ENCODE results near the gene ARID1A. TPM values are rescaled to one million over a fixed set of nuclear protein-coding genes. Genes with fewer than 3 reads are reported as not detected.
A peak's percentile ranks its signal among the peaks of the same experiment; 100 is the strongest.

ARID1A gene
- total and polyA plus RNA-seq, 9 of the 15 experiments (the other 6 are each of a cell fraction or from before 2014, with no cell fraction given), result 8.3 to 88.3 (median 22.5) TPM

DNA sequence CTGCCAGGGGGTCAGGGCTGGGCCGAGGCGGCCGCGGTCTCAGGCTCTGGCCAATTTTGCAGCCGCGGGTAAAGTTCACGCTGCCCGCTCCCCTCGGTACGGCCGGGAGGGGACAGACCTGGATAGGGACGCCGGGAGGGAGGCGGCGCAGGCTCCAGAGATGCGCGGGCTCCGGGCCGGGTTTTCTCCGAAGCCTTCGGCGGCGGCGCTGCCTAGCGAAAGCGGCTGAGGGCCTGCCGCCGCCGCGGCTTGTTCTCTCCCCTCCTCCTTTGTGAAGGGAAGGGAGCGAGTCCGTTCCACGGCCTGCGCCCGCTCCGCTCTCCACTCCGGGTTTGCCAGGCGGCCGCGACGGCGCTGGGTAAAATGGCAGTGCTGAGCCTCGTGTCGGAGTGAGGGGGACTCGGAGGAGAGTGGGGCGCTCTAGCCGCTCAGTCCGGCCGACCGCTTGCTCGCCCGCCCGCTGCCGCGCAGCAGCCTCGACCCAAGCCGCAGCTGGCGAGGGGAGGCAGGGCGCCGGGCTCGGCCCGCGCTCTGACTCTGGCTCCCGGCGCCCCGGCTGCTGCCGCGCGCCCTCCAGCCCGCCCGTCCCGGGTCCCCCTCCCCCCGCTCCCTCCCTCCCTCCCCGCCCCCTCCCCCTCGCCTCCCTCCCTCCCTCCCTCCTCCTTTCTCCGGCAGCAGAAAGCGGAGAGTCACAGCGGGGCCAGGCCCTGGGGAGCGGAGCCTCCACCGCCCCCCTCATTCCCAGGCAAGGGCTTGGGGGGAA, at the start of gene ARID1A (continued):
- TF ChIP-seq, protein P1, sequence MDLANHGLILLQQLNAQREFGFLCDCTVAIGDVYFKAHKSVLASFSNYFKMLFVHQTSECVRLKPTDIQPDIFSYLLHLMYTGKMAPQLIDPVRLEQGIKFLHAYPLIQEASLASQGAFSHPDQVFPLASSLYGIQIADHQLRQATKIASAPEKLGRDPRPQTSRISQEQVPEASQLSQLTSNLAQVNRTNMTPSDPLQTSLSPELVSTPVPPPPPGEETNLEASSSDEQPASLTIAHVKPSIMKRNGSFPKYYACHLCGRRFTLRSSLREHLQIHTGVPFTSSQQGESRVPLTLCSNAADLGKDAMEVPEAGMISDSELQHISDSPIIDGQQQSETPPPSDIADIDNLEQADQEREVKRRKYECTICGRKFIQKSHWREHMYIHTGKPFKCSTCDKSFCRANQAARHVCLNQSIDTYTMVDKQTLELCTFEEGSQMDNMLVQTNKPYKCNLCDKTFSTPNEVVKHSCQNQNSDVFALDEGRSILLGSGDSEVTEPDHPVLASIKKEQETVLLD (IDR thresholded peaks at IDR 0.05), result no peak; the same call in 1 of the 2 replicates
- TF ChIP-seq, protein P2, sequence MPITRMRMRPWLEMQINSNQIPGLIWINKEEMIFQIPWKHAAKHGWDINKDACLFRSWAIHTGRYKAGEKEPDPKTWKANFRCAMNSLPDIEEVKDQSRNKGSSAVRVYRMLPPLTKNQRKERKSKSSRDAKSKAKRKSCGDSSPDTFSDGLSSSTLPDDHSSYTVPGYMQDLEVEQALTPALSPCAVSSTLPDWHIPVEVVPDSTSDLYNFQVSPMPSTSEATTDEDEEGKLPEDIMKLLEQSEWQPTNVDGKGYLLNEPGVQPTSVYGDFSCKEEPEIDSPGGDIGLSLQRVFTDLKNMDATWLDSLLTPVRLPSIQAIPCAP (CRISPR knock-in tag; IDR thresholded peaks at IDR 0.05; ENCODE audit: borderline replicate concordance), result peak; percentile 91; the same call in 1 of the 2 replicates
- TF ChIP-seq DPF2 (IDR thresholded peaks at IDR 0.05) (peak; percentile 50; the same call in 1 of the 2 replicates), ZNF175 (CRISPR knock-in tag; IDR thresholded peaks at IDR 0.05; ENCODE audit: low read depth) (no peak), SRSF7 (optimal IDR thresholded peaks at IDR 0.05; ENCODE audit: low read depth, low read length) (no peak), NCOA2 (IDR thresholded peaks at IDR 0.05; ENCODE audit: partially characterized antibody in 2 of 2) (no peak), CHD1 (IDR thresholded peaks at IDR 0.05; ENCODE audit: low read length) (peak; percentile 91), ZNF197 (CRISPR knock-in tag; IDR thresholded peaks at IDR 0.05; ENCODE audit: low read depth) (0 out of 2 replicates have a peak, but pooled peaks have one; percentile 38), PTTG1 (tag; IDR thresholded peaks at IDR 0.05; ENCODE audit: low read depth) (no peak), CHCHD3 (CRISPR knock-in tag; IDR thresholded peaks at IDR 0.05) (peak; percentile 80; the same call in 1 of the 2 replicates), SMAD2 (IDR thresholded peaks at IDR 0.05; ENCODE audit: low read depth, low read length) (no peak), RFX7 (CRISPR knock-in tag; IDR thresholded peaks at IDR 0.05) (no peak), SNRNP70 (optimal IDR thresholded peaks at IDR 0.05; ENCODE audit: low read depth, low read length) (no peak), ATF1 (CRISPR knock-in tag; IDR thresholded peaks at IDR 0.05) (no peak; the same call in 1 of the 2 replicates), ATF1 (tag; IDR thresholded peaks at IDR 0.05) (peak; percentile 88), ZEB2 (IDR thresholded peaks at IDR 0.05) (peak; percentile 22; the same call in 1 of the 2 replicates)
- TF ChIP-seq, protein P3, sequence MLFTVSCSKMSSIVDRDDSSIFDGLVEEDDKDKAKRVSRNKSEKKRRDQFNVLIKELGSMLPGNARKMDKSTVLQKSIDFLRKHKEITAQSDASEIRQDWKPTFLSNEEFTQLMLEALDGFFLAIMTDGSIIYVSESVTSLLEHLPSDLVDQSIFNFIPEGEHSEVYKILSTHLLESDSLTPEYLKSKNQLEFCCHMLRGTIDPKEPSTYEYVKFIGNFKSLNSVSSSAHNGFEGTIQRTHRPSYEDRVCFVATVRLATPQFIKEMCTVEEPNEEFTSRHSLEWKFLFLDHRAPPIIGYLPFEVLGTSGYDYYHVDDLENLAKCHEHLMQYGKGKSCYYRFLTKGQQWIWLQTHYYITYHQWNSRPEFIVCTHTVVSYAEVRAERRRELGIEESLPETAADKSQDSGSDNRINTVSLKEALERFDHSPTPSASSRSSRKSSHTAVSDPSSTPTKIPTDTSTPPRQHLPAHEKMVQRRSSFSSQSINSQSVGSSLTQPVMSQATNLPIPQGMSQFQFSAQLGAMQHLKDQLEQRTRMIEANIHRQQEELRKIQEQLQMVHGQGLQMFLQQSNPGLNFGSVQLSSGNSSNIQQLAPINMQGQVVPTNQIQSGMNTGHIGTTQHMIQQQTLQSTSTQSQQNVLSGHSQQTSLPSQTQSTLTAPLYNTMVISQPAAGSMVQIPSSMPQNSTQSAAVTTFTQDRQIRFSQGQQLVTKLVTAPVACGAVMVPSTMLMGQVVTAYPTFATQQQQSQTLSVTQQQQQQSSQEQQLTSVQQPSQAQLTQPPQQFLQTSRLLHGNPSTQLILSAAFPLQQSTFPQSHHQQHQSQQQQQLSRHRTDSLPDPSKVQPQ (CRISPR knock-in tag; IDR thresholded peaks at IDR 0.05; ENCODE audit: borderline replicate concordance), result 0 out of 2 replicates have a peak, but pooled peaks have one; percentile 55
- TF ChIP-seq, protein P4, sequence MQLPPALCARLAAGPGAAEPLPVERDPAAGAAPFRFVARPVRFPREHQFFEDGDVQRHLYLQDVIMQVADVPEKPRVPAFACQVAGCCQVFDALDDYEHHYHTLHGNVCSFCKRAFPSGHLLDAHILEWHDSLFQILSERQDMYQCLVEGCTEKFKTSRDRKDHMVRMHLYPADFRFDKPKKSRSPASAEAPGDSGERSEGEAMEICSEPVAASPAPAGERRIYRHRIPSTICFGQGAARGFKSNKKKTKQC (CRISPR knock-in tag; IDR thresholded peaks at IDR 0.05), result peak; percentile 96
- TF ChIP-seq, protein P5, sequence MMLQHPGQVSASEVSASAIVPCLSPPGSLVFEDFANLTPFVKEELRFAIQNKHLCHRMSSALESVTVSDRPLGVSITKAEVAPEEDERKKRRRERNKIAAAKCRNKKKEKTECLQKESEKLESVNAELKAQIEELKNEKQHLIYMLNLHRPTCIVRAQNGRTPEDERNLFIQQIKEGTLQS (IDR thresholded peaks at IDR 0.05), result no peak
- TF ChIP-seq, protein P5 (CRISPR knock-in tag; conservative IDR thresholded peaks at IDR 0.05), result peak; percentile 93
- TF ChIP-seq, protein P6, sequence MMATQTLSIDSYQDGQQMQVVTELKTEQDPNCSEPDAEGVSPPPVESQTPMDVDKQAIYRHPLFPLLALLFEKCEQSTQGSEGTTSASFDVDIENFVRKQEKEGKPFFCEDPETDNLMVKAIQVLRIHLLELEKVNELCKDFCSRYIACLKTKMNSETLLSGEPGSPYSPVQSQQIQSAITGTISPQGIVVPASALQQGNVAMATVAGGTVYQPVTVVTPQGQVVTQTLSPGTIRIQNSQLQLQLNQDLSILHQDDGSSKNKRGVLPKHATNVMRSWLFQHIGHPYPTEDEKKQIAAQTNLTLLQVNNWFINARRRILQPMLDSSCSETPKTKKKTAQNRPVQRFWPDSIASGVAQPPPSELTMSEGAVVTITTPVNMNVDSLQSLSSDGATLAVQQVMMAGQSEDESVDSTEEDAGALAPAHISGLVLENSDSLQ (IDR thresholded peaks at IDR 0.05), result no peak

Data from K562 (cell line).